A673 (cell line): ENCODE data around the gene SNX27. TPM values are rescaled to one million over a fixed set of nuclear protein-coding genes. Genes with fewer than 3 reads are reported as not detected.

ENCODE experiments used
- BruUV-seq: library from RNA; stranded (reverse); fragments of 400-500 nt; replicated peaks from 2 replicates; lab custom pipeline; 2021; lab: Mats Ljungman, UMichigan
- CTCF ChIA-PET: fragments of 300-600 bp; sonication (Branson Sonifier 250); formaldehyde crosslinking; loops from one replicate; lab custom pipeline; 2022; ENCODE audit warnings: antibody characterized with exemption; lab: Charles Lee
- POLR2A ChIA-PET: fragments of 300-600 bp; sonication (Branson Sonifier 250); formaldehyde crosslinking; loops from one replicate; lab custom pipeline; 2022; ENCODE audit warnings: antibody characterized with exemption; ENCODE audit not compliant: low non-redundant PET; lab: Charles Lee
- DNase-seq: peaks from one replicate; pipeline ENCODE4 v3.0.0-alpha.2; 2015; ENCODE audit warnings: low spot score
- H3K27ac ChIP-seq: fragments of 200-600 bp; sonication (generic); 2 replicates; pipeline ENCODE4 v1.5.1; 2016; ENCODE audit warnings: mixed run types, low read depth, mild to moderate bottlenecking, mixed read lengths, antibody characterized with exemption, low read length; ENCODE audit not compliant: poor library complexity, severe bottlenecking
- H3K27me3 ChIP-seq: fragments of 200-600 bp; sonication (generic); replicated peaks from 2 replicates; pipeline ENCODE4 v1.6.1; 2017; ENCODE audit warnings: mixed run types, low read depth, mild to moderate bottlenecking, mixed read lengths, antibody characterized with exemption, low read length; ENCODE audit not compliant: insufficient read depth, poor library complexity
- H3K36me3 ChIP-seq: fragments of 200-600 bp; sonication (generic); 2 replicates; pipeline ENCODE4 v1.6.1; 2016; ENCODE audit warnings: mixed run types, mild to moderate bottlenecking, mixed read lengths, antibody characterized with exemption, low read length; ENCODE audit not compliant: insufficient read depth, poor library complexity, severe bottlenecking
- H3K4me1 ChIP-seq: fragments of 200-600 bp; sonication (generic); 2 replicates; pipeline ENCODE4 v1.6.1; 2017; ENCODE audit warnings: mixed run types, mild to moderate bottlenecking, mixed read lengths, antibody characterized with exemption, low read length; ENCODE audit not compliant: insufficient read depth, poor library complexity, severe bottlenecking
- H3K4me3 ChIP-seq: fragments of 200-600 bp; sonication (generic); 2 replicates; pipeline ENCODE4 v1.5.1; 2016; ENCODE audit warnings: low read depth, mixed run types, mild to moderate bottlenecking, mixed read lengths, low read length; ENCODE audit not compliant: poor library complexity, severe bottlenecking
- H3K9me3 ChIP-seq: fragments of 200-600 bp; sonication (generic); 2 replicates; pipeline ENCODE4 v1.6.1; 2016; ENCODE audit warnings: mixed run types, low read depth, mild to moderate bottlenecking, mixed read lengths, antibody characterized with exemption, low read length; ENCODE audit not compliant: poor library complexity, severe bottlenecking
- CTCF ChIP-seq: fragments of 300-800, 200-600 bp; sonication (generic); conservative IDR thresholded peaks from 2 replicates; pipeline ENCODE4 v1.5.1; 2017; ENCODE audit warnings: low read depth, mild to moderate bottlenecking, antibody characterized with exemption, low read length, moderate library complexity, mixed read lengths
- EZH2 ChIP-seq: fragments of 200-600 bp; sonication (generic); IDR thresholded peaks from 2 replicates; pipeline ENCODE4 v1.6.1; 2017; ENCODE audit warnings: borderline replicate concordance, low read depth, mild to moderate bottlenecking, mixed read lengths, antibody characterized with exemption, low read length; ENCODE audit not compliant: poor library complexity, severe bottlenecking
- intact Hi-C: fragments of 100-400 bp; cut with micrococcal nuclease; formaldehyde crosslinking; loops from one replicate; pipeline ENCODE4 v1.10.0; 2022; ENCODE audit not compliant: unreplicated experiment
- total RNA-seq: library from RNA; stranded (reverse); gene quantifications from 2 replicates; pipeline ENCODE4 v1.2.3, GENCODE V29; 2021

SNX27 gene
- total RNA-seq, 1 experiment from 2014 or later, result 45.9 TPM

GRCh38 chr1:151716405-151716762, 104.5 kb downstream of the SNX27 start:
- Histone ChIP-seq H3K4me1 (peaks cover 8% of the 10 kb centered on the region), H3K27me3 (peaks cover 65% of the 10 kb centered on the region), H3K27ac (no peak overlapping the region), H3K9me3 (no peaks in the 10 kb centered on the region), H3K4me3 (no peak overlapping the region), H3K36me3 (no peaks in the 10 kb centered on the region)
- ChIA-PET POLR2A (no interaction called here), CTCF (no interaction called here)
- no peak for TF ChIP-seq CTCF
- TF ChIP-seq EZH2, result no peak
- intact Hi-C loops, result no loop called here
- BruUV-seq, result no TSS peak
- DNase-seq, result no peak

DNA sequence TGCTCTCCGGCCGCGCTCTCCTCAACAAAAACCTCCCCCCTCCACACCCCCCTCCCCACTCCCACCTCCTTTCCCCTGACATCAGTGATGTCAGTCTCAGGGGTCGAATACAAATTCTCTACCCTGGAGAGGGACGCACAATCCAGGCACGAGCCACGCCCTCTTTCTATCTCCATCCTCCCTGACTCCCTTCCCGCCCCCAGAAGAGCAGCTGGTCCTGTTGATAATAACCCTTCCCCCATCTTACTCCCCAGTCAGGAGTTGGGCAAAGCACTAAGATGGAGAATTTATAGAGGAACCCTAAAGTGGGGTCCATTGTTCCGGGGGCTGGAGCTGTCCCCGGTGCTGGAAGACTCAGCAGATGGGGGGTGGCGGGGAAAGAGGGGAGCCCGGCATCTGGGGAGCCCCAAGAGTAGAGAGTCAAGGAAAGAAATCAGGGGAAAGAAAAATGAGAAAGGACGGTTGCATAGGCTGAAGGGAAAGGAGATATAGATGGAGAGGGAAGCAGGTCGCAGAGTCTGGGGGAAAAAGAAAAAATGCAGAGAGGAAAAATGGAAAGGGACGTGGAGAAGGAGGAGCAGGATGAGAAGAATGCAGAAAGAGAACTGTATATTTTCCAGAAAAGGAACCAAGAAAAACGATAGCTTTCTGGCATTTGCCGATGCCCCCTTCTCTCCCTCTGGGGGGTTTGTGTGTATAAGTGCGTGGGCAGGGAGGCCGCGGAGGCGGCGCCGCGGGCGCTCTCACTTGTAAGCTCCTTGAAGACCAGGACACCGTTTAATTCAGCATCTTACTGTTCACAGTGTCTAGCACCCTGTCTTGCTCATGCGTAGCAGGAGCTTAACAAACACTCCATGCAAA, 105.2 kb downstream of the SNX27 start, which contains the start of gene CELF3:
Gene CELF3, minus strand, starts transcription at position 33 of the 861 bp plus-strand sequence. CDS start 783 bp downstream, outside the sequence.
- BruUV-seq, result no TSS peak
- TF ChIP-seq EZH2 (no peak), CTCF (no peak)
- Histone ChIP-seq H3K4me1 (peaks cover 14% of the 10 kb centered on the region), H3K27ac (no peak within 1 kb of the TSS), H3K4me3 (peak within 1 kb of the TSS; percentile 15), H3K27me3 (peaks cover 68% of the 10 kb centered on the region), H3K36me3 (no peaks in the 10 kb centered on the region), H3K9me3 (no peaks in the 10 kb centered on the region)
- peak; percentile 64 for DNase-seq
- POLR2A ChIA-PET, result no interaction called here
- CTCF ChIA-PET, result no interaction called here
- intact Hi-C loops, result no loop called here

- Histone ChIP-seq H3K4me3 (no peak overlapping the region), H3K4me1 (peaks cover 15% of the 10 kb centered on the region), H3K27ac (no peak overlapping the region), H3K27me3 (peaks cover 78% of the 10 kb centered on the region), H3K9me3 (no peaks in the 10 kb centered on the region), H3K36me3 (no peaks in the 10 kb centered on the region)
- no TSS peak for BruUV-seq
- intact Hi-C loops, result no loop called here
- no peak for TF ChIP-seq EZH2
- no peak for TF ChIP-seq CTCF
- DNase-seq, result no peak
- ChIA-PET CTCF (no interaction called here), POLR2A (no interaction called here)
Measured at GRCh38 chr1:151718011-151718431, 106.2 kb downstream of the SNX27 start.
